GM18520 (cell line): Measurements from ENCODE around the gene CDK12.
"Not testable (repeated sequence)": the region's sequence is repeated elsewhere in the genome, so short reads cannot be mapped to it uniquely, and the experiment has no call there.

Source experiments
- ATAC-seq: cut with Tn5 transposase; IDR thresholded peaks from one replicate; pipeline ENCODE4 v1.9.1; 2021; ENCODE audit not compliant: unreplicated experiment

CDK12 gene

GRCh38 chr17:39496921-39497320 is 35.6 kb downstream of the CDK12 start:
- ATAC-seq = not testable (repeated sequence)

GRCh38 chr17:39507511-39507910 is 46.2 kb downstream of the CDK12 start:
- no peak for ATAC-seq

- no peak for ATAC-seq
Measured at GRCh38 chr17:39508987-39509386, 47.7 kb downstream of the CDK12 start.

- no peak for ATAC-seq
Measured at GRCh38 chr17:39513309-39513708, 52.0 kb downstream of the CDK12 start.

GRCh38 chr17:39513915-39514314 is 52.6 kb downstream of the CDK12 start:
- ATAC-seq = no peak

GRCh38 chr17:39517224-39517623 is 55.9 kb downstream of the CDK12 start:
- no peak for ATAC-seq

GRCh38 chr17:39525801-39526506 is 64.7 kb downstream of the CDK12 start:
- no peak for ATAC-seq

GRCh38 chr17:39527220-39527813 is 66.0 kb downstream of the CDK12 start:
- no peak for ATAC-seq

GRCh38 chr17:39529455-39529854 is 68.2 kb downstream of the CDK12 start:
- no peak for ATAC-seq

- ATAC-seq = no peak
Measured at GRCh38 chr17:39530513-39530912, 69.2 kb downstream of the CDK12 start.

- ATAC-seq = no peak
Measured at GRCh38 chr17:39531252-39531651, 70.0 kb downstream of the CDK12 start.

GRCh38 chr17:39533891-39534290 is 72.6 kb downstream of the CDK12 start:
- ATAC-seq = no peak

- no peak for ATAC-seq
Measured at GRCh38 chr17:39534768-39535405, 73.6 kb downstream of the CDK12 start.

GRCh38 chr17:39536468-39536867 is 75.2 kb downstream of the CDK12 start:
- no peak for ATAC-seq

- ATAC-seq = not testable (repeated sequence)
Measured at GRCh38 chr17:39537364-39537763, 76.1 kb downstream of the CDK12 start.

- ATAC-seq = no peak
Measured at GRCh38 chr17:39538866-39539265, 77.6 kb downstream of the CDK12 start.

- ATAC-seq = no peak
Measured at GRCh38 chr17:39540611-39541010, 79.3 kb downstream of the CDK12 start.

- no peak for ATAC-seq
Measured at GRCh38 chr17:39541652-39542051, 80.4 kb downstream of the CDK12 start.

- no peak for ATAC-seq
Measured at GRCh38 chr17:39543176-39543575, 81.9 kb downstream of the CDK12 start.

- ATAC-seq = no peak
Measured at GRCh38 chr17:39543664-39544063, 82.4 kb downstream of the CDK12 start.

GRCh38 chr17:39544361-39544760 is 83.1 kb downstream of the CDK12 start:
- not testable (repeated sequence) for ATAC-seq
